Suprapubic skin (tissue), 4 donors: ENCODE results near the gene RNF220.

Experiments used
- CTCF ChIP-seq, 2 donors: fragments of 200-600 bp in 1 of 2; fragments of 450-650 bp in 1 of 2; sonication (generic) in 1 of 2; IDR thresholded peaks; one replicate each; pipeline ENCODE4 v1.5.1; 2016 to 2019; ENCODE audit warnings: antibody characterized with exemption in 2 of 2, mild to moderate bottlenecking in 1 of 2, moderate library complexity in 1 of 2
- EP300 ChIP-seq: sonication (generic); formaldehyde crosslinking; IDR thresholded peaks from one replicate; pipeline ENCODE4 v1.6.1; 2017; ENCODE audit warnings: antibody characterized with exemption
- POLR2AphosphoS5 ChIP-seq, 3 donors: sonication (generic); formaldehyde crosslinking; IDR thresholded peaks; one replicate each; pipeline ENCODE4 v1.6.1; 2017; ENCODE audit warnings: antibody characterized with exemption in 3 of 3

DNA sequence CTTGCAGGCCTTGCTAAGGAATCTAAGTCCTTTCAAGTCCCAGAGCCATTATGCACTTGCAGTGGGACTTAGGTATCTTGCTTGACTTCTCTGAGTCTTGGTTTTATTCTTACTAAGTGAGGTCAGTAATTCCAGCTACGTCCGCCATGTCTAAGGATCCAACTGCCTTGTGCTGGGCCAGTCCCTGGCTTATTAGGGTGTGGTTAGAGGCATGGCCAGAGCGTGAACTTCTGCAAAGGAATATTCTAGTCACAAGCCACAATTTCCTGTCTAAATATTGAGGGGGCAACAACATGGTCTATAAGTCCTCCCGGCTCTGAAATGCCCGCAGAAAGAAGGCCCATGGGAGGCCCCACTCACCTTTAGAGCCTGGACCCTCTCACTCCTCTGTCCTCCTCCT is 186.3 kb downstream of the RNF220 start:
- no peak for TF ChIP-seq POLR2AphosphoS5 (IDR thresholded peaks at IDR 0.05)
- no peak for TF ChIP-seq CTCF (IDR thresholded peaks at IDR 0.05)
- no peak for TF ChIP-seq EP300
